MM.1S (cell line): ENCODE measurements around the gene CNGA1.

Experiments used
- CTCF ChIP-seq: fragments of 300-600 bp; sonication (generic); IDR thresholded peaks from 2 replicates; pipeline ENCODE4 v1.5.1; 2016; ENCODE audit warnings: antibody characterized with exemption, low read length, mixed read lengths
- EZH2 ChIP-seq: fragments of 300-600 bp; sonication (generic); optimal IDR thresholded peaks from 2 replicates; pipeline ENCODE3; 2017; ENCODE audit warnings: low read depth, mild to moderate bottlenecking, antibody characterized with exemption, low read length, mixed read lengths
- EZH2phosphoT487 ChIP-seq: fragments of 300-600 bp; sonication (generic); IDR thresholded peaks from 2 replicates; pipeline ENCODE4 v1.6.1; 2018; ENCODE audit warnings: antibody characterized with exemption, low read length

GRCh38 chr4:48042979-48043461 lies 26.5 kb upstream of the CNGA1 start:
- no peak for TF ChIP-seq CTCF
- no peak for TF ChIP-seq EZH2phosphoT487
- no peak for TF ChIP-seq EZH2
